Measurements from ENCODE around the gene TAP2.
"Not testable (repeated sequence)": the region's sequence is repeated elsewhere in the genome, so short reads cannot be mapped to it uniquely, and the experiment has no call there.

TAP2 gene

GRCh38 chr6:32832535-32832934 is 6.0 kb downstream of the TAP2 start:
- no peak for DNase-seq

GRCh38 chr6:32830936-32831335 is 7.6 kb downstream of the TAP2 start:
- no peak for DNase-seq

GRCh38 chr6:32830017-32830416 is 8.5 kb downstream of the TAP2 start:
- no peak for DNase-seq

GRCh38 chr6:32829495-32829894 is 9.0 kb downstream of the TAP2 start:
- no peak for DNase-seq

GRCh38 chr6:32827025-32827424 is 11.5 kb downstream of the TAP2 start:
- no peak for DNase-seq

- DNase-seq, result no peak
These were observed 12.6 kb downstream of the TAP2 start for GRCh38 chr6:32825966-32826365.

- no peak for DNase-seq
These were observed 18.8 kb downstream of the TAP2 start for GRCh38 chr6:32819729-32820128.

- DNase-seq, result no peak
These were observed 19.7 kb downstream of the TAP2 start for GRCh38 chr6:32818867-32819266.

- peak; percentile 31 for DNase-seq
These were observed 21.8 kb downstream of the TAP2 start, which contains the start of gene HLA-DOB for GRCh38 chr6:32816746-32817204. Gene HLA-DOB, minus strand, starts transcription at chr6:32817002. Its CDS starts 51 bp downstream, at chr6:32816951.

- no peak for DNase-seq
These were observed 22.5 kb downstream of the TAP2 start for GRCh38 chr6:32815996-32816395.

- no peak for DNase-seq
These were observed 23.4 kb downstream of the TAP2 start for GRCh38 chr6:32815115-32815514.

- DNase-seq, result no peak
These were observed 24.4 kb downstream of the TAP2 start for GRCh38 chr6:32814145-32814544.

GRCh38 chr6:32809171-32809570 is 29.4 kb downstream of the TAP2 start:
- DNase-seq, result no peak

GRCh38 chr6:32807020-32807580 is 31.4 kb downstream of the TAP2 start:
- DNase-seq, result no peak

- not testable (repeated sequence) for DNase-seq
These were observed 33.1 kb downstream of the TAP2 start for GRCh38 chr6:32805404-32805803.

GRCh38 chr6:32803416-32803815 is 35.1 kb downstream of the TAP2 start:
- DNase-seq, result no peak

- no peak for DNase-seq
These were observed 38.8 kb downstream of the TAP2 start for GRCh38 chr6:32799740-32800139.

- no peak for DNase-seq
These were observed 39.4 kb downstream of the TAP2 start for GRCh38 chr6:32799168-32799567.

- peak; percentile 70 for DNase-seq
These were observed 41.4 kb downstream of the TAP2 start for GRCh38 chr6:32796848-32797776.

GRCh38 chr6:32794510-32794909 is 44.0 kb downstream of the TAP2 start:
- DNase-seq, result no peak

GRCh38 chr6:32792901-32793435 is 45.6 kb downstream of the TAP2 start:
- no peak for DNase-seq

GRCh38 chr6:32790306-32790705 is 48.2 kb downstream of the TAP2 start:
- no peak for DNase-seq

All from CD4-positive, alpha-beta T cell treated with Interleukin-4 for 4 hours (primary cell).